Endothelial cell (in vitro differentiated cells): Measurements from ENCODE around the gene AARS2. TPM values are rescaled to one million over a fixed set of nuclear protein-coding genes. Genes with fewer than 3 reads are reported as not detected.

ENCODE experiments used
- DNase-seq: peaks from one replicate; pipeline ENCODE4 v3.0.0; 2021; ENCODE audit warnings: low spot score
- H3K27ac Mint-ChIP-seq: one replicate; pipeline ENCODE4 v1.8.0; 2021; ENCODE audit warnings: mixed read lengths, inconsistent platforms; ENCODE audit not compliant: unreplicated experiment
- H3K27me3 Mint-ChIP-seq: one replicate; pipeline ENCODE4 v1.8.0; 2021; ENCODE audit warnings: mild to moderate bottlenecking, moderate library complexity, mixed read lengths, inconsistent platforms; ENCODE audit not compliant: unreplicated experiment
- H3K36me3 Mint-ChIP-seq: one replicate; pipeline ENCODE4 v1.8.0; 2021; ENCODE audit warnings: mild to moderate bottlenecking, low read depth, mixed read lengths, inconsistent platforms; ENCODE audit not compliant: unreplicated experiment
- H3K4me1 Mint-ChIP-seq: one replicate; pipeline ENCODE4 v1.8.0; 2021; ENCODE audit warnings: mild to moderate bottlenecking, mixed read lengths, inconsistent platforms; ENCODE audit not compliant: unreplicated experiment
- H3K4me3 Mint-ChIP-seq: one replicate; pipeline ENCODE4 v1.8.0; 2021; ENCODE audit warnings: mild to moderate bottlenecking, mixed read lengths, inconsistent platforms; ENCODE audit not compliant: unreplicated experiment
- H3K9me3 Mint-ChIP-seq: one replicate; pipeline ENCODE4 v1.8.0; 2021; ENCODE audit warnings: mixed read lengths, inconsistent platforms; ENCODE audit not compliant: unreplicated experiment
- CTCF ChIP-seq: fragments of 200-600 bp; sonication (generic); IDR thresholded peaks from one replicate; pipeline ENCODE4 v1.5.0; 2021; ENCODE audit warnings: antibody characterized with exemption; ENCODE audit not compliant: unreplicated experiment
- total RNA-seq: library from RNA; stranded (reverse); fragmentation: NEBNext Ultra II Directional; extraction: Animal tissue kit (Norgen Biotek cat#: 25700); gene quantifications from one replicate; pipeline ENCODE4 v1.2.1, GENCODE V29; 2021; ENCODE audit not compliant: unreplicated experiment

The AARS2 gene
- total RNA-seq, 1 donor from 2014 or later = 16.0 TPM

GRCh38 chr6:44297063-44298038, 15.8 kb downstream of the AARS2 start:
- no peak for TF ChIP-seq CTCF
- Mint-ChIP-seq H3K27me3 (peaks cover 17% of the 10 kb centered on the region), H3K27ac (no peak overlapping the region), H3K4me3 (peak overlapping the region; percentile 25), H3K36me3 (peaks cover 10% of the 10 kb centered on the region), H3K9me3 (no peaks in the 10 kb centered on the region), H3K4me1 (peaks cover 3% of the 10 kb centered on the region)
- peak; percentile 74 for DNase-seq

GRCh38 chr6:44294832-44295791, 18.0 kb downstream of the AARS2 start:
- no peak overlapping the region for H3K27ac Mint-ChIP-seq
- TF ChIP-seq CTCF = no peak
- no peak overlapping the region for H3K4me3 Mint-ChIP-seq
- peaks cover 3% of the 10 kb centered on the region for H3K4me1 Mint-ChIP-seq
- H3K9me3 Mint-ChIP-seq = no peaks in the 10 kb centered on the region
- H3K27me3 Mint-ChIP-seq = peaks cover 25% of the 10 kb centered on the region
- peaks cover under 1% of the 10 kb centered on the region for H3K36me3 Mint-ChIP-seq
- DNase-seq = no peak

- DNase-seq = no peak
- H3K27me3 Mint-ChIP-seq = peaks cover 22% of the 10 kb centered on the region
- no peak overlapping the region for H3K4me3 Mint-ChIP-seq
- no peak overlapping the region for H3K27ac Mint-ChIP-seq
- H3K9me3 Mint-ChIP-seq = no peaks in the 10 kb centered on the region
- TF ChIP-seq CTCF = no peak
- H3K4me1 Mint-ChIP-seq = no peaks in the 10 kb centered on the region
- no peaks in the 10 kb centered on the region for H3K36me3 Mint-ChIP-seq
Measured at GRCh38 chr6:44292661-44293365, 20.3 kb downstream of the AARS2 start.

- Mint-ChIP-seq H3K9me3 (no peaks in the 10 kb centered on the region), H3K36me3 (peaks cover 3% of the 10 kb centered on the region), H3K27ac (no peak overlapping the region), H3K4me3 (no peak overlapping the region), H3K4me1 (no peaks in the 10 kb centered on the region), H3K27me3 (peaks cover 23% of the 10 kb centered on the region)
- no peak for DNase-seq
- TF ChIP-seq CTCF = no peak
Measured at GRCh38 chr6:44291841-44292240, 21.3 kb downstream of the AARS2 start.
